HG03139 (cell line): ENCODE measurements around the gene NDUFS4.
"Not testable (repeated sequence)": the region's sequence is repeated elsewhere in the genome, so short reads cannot be mapped to it uniquely, and the experiment has no call there.

Experiments used
- ATAC-seq: cut with Tn5 transposase; IDR thresholded peaks from one replicate; pipeline ENCODE4 v1.9.1; 2021; ENCODE audit not compliant: unreplicated experiment

Gene NDUFS4

DNA sequence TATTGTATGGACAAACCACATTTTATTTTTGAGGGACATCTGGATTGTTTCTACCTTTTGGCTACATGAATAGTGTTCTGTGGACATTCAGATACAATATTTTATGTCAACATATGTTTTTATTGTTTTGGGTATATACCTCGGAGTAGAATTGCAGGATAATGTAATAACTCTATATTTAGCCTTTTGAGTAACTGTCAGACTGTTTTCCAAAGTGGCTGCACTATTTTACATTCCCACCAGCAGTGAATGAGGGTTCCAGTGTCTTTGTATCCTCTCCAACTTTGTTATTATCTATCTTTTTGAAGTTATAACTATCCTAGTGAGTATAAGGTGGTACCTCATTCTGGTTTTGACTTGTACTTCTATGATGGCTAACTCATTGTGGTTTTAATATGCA is 11.0 kb downstream of the NDUFS4 start:
- ATAC-seq, result no peak

DNA sequence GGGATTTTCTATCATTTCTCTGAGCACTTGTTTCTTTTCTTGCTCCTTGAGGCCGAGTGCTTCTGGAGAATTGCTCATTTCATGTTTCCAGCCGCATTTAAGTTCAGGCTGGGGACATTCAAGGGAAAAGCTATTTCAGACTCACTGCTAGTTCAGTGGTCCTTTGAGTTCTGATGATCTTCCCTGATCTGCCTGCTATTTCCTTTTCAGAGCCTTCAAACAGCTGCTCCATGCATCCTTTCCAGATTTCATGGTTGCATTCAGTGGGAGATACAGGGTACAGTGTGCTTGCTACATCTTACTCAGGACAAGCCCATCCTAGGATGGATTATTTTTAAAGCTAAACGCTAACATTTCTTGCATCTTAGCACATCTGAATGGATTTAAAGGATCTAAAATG is 14.7 kb downstream of the NDUFS4 start:
- no peak for ATAC-seq

DNA sequence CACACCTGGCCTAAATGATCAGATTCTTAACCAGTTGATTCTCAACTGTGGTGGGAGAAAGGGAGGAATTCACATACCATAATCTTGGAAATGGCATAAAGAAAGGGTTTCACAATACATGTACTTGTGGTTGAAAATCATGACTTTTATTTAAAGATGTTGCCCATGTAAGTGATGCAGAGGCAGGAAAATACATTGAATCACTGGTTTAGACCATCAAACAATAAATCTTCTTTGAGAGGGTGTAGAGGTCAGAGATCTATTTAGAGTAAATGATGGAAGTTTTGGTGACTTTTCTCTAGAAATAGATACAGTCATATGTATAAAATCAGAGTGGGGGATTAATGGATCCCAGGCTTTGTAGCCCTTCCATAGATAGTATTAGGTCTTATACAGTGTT is 15.4 kb downstream of the NDUFS4 start:
- no peak for ATAC-seq

DNA sequence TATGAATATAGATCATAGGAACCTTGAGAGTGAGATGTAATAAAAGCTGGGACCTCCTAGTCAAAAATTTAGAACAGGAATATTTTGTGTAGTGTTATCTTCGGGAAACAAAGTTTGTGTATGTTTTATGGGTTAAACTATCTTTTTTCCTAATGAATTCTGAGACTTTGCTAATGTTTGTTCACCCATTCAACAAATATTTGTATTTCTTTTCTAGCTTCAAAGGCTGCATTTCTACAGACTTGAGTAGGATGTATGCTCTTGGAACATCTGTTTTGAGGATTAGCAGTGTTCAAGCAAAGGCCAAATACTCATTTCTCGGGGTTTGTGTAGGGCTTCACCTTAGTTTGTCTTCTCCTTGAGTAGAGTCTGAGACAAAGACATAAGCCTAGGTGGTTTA is 16.2 kb downstream of the NDUFS4 start:
- ATAC-seq, result no peak

DNA sequence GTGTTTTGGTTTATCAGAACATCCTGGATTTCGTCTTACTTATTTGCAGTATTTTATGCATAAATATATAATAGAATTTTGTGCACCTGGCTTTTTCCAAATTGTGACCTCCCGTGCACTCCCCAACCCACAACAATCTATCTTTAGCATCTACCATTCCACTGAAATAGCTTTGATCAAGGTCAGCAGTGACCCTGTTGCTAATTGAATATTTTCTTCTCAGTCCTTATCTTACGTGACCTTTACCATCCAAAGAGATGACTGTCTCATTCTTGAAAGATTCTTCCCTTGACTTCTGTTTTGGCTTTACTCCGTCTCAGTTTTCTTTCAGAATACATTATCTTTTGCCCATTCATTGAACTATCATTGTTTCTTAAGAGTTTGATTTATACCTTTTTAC is 18.4 kb downstream of the NDUFS4 start:
- no peak for ATAC-seq

DNA sequence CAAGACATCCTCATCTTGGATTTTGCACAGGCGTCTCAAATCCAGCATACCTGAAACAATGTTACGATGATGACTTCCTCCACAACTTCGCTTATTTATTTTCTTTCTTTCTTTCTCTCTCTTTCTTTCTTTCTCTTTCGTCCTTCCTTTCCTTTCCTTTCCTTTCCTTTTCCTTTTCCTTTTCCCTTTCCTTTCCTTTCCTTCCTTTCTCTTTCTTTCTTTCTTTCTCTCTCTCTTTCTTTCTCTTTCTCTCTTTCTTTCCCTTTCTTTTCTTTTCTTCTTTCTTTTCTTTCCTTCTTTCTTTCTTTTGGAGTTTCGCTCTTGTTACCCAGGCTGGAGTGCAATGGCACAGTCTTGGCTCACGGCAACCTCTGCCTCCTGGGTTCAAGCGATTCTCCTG is 20.1 kb downstream of the NDUFS4 start:
- no peak for ATAC-seq

DNA sequence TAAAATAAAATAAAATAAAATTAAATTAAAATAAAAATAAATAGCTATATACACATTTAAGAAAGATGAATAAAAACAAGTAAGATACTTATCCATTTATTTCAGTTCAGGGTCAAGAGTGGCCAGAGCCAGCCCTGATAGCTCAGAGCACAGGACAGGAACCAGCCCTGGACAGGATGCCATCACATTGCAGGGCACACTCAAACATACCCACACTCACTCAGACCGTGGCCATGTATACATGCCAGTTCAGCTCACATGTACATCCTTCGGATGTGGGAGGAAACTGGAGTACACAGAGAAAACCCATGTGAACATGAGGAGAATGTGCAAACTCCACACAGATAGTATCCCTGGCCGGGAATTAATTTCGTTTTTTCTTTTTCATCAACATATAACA is 21.8 kb downstream of the NDUFS4 start:
- no peak for ATAC-seq

DNA sequence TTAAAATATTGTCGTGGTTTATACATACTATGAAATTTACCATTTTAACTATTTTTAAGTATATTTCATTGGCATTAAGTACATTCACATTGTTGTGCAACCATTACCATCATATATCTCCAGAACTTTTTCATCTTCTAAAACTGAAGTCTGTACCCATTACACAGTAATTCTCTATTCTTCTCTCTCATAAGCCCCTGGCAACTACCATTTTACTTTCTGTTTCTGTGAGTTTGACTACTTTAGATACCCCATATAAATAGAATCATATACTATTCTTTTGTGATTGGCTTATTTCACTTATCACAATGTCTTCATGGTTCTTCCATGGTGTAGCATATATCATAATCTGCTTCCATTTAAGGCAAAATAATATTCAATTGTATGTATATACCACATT is 30.3 kb downstream of the NDUFS4 start:
- ATAC-seq, result no peak

DNA sequence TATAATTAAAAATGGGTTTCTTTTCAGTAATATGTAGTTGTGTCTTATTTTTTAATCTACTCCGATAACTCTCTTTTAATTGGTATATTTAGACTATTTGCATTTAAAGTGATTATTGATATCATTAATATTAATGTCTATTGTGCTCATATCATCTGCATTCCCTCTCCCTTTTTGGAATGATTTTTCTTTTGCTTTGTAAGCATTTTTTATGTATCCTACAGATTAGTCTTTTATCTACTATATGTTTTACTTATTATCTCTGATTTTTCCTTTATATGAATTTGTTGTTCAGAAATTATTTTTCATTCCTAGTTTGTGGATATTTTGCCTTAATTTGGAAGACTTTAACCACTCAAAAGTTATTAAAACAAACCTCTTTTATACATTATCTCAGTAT is 34.0 kb downstream of the NDUFS4 start:
- no peak for ATAC-seq

DNA sequence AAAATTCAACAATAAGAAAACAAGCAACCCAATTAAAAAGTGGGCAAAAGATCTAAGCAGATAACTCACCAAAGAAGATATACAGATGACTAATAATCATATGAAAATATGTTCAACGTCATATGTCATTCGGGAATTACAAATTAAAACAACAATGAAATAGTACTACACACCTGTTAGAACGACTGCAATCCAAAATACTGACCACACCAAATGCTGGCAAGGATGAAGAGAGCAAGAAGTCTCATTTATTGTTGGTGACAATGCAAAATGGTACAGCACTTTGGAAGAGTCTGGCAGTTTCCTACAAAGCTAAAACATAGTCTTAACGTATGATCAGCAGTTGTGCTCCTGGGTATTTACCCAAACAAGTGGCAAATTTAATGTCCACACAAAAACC is 37.5 kb downstream of the NDUFS4 start:
- ATAC-seq, result no peak

DNA sequence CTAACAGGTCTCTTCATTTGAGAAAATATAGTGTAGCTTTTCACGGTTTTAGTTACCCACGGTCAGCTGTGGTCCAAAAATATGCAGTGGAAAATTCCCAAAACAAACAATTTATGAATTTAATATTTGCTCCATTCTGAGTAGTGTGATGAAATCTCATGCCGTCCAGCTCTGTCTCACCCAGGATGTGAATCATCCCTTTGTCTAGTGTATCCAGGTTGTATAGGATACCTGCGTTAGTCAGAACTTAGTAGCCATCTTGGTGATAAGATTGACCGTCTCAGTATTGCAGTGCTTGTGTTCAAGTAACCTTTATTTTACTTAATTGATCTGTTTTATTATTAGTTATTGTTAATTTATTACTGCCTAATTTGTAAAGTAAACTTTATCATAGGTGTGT is 41.1 kb downstream of the NDUFS4 start:
- no peak for ATAC-seq

DNA sequence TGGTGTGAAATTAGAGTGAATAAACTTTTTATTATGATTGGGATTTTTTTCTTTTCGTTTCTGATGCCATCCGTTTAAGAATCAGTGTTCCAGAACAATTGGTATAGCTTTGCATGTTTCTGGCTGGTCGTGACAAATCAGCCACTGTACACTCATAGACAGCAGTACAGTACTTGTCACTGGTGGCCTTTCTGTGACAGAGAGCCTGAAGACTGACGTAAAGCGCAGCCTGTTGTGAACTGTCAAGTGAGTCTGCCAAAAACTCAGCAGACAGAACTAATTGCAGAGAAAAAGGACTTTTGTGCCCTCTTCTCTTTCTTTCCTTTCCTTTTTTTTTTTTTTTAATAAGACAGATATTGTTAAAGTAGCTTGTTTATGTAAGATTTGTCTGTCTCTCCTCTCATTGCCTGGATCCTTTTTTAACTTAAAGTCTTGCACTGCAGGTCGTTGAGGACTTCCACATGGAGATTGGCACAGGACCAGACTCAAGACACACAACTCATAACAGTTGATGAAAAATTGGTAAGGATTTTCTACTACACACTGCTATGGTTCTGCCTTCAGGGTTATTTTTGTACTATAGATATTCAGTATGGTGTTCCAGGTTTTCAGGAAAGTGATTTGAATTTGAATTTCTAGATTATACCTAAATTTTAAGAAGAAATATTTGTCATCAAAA is 42.7 kb downstream of the NDUFS4 start:
- no peak for ATAC-seq

DNA sequence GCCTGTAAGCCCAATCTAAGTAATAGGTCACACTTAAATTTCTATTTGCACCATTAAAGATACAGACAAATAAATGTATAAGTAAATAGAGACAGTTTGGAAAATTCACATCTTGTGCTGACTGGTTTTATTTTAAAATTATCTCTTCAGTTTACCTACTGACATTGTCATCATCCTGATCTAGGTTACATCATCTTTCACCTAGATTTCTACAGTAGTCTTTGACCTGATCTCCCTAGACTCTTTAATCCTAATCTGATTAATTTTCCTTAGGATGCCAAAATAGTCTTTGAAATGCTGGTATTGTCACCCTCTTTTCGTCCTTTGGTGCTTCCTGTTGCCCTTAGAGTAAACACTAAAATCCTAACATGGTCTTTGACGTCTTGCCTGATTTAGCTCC is 43.9 kb downstream of the NDUFS4 start:
- ATAC-seq, result no peak

DNA sequence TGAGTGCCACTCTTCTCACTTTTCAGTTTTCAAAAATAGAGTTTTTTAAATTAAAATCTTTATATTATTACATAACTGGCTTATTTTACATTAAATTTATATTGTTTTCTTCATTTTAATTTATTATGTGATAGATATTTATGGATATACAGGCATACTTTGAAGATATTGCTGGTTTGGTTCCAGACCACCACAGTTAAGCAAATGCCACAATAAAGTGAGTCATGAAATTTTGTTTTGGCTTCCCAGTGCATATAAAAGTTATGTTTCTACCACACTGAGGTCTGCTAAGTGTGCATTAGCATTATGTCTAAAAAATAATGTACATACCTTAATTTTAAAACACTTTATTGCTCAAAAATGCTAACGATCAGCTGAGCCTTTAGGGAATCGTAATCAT is 47.4 kb downstream of the NDUFS4 start:
- no peak for ATAC-seq

DNA sequence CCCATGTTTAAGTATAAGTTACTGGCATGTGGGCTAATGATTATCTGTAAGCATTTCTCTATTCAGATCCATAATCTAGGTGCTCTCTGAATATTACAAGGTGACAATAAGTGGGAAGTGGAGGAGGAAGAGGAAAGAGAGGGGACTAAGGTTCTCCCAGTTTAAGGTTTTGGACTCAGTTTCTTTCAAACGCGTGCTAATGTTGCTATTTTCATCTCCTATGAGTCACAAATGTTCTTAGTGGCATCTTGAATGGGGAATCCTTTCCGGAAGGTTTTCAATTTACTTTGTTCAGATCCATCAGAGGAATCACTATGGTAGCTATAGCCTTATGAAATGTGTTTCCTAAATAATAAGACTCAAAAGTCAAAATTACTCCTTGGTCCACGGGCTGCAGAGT is 48.5 kb downstream of the NDUFS4 start:
- not testable (repeated sequence) for ATAC-seq

DNA sequence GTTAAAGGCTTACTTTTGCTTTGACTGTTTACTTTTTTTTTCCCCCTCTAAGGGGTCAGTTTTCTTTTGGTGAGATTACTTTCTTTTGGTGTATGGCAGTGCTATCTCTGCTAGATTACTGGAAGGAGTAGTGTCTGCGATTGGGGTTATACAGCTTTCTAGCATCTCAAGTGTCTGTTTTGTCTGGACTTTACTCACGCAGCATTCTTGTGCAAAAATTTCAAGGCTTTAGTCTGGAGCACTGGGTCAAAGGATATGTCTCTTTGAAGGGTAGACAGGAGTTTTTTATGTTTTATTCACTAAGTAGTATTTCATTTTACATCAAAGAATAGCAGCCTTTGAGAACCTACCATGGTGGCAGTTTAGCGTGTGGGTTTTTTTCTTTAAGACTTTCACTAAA is 52.6 kb downstream of the NDUFS4 start:
- no peak for ATAC-seq

DNA sequence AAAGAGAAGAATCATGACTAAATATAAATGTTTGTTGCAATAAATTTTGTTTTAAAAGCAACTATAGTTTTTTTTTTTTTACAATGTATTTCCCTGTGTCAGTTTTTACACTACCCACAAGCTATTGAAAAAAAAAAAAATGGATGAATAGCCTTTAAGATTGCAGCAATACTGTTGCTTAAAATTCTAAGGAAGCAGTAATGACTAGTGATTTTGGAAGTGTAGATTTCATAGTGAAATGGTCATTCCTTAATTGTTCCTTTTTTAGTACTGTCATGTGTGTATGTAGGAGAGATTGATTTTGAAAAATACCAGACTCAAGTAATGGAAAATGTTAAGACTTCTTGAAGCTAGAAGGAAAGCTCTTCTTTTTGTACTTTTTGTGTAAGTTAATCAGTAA is 53.1 kb downstream of the NDUFS4 start:
- ATAC-seq, result no peak

DNA sequence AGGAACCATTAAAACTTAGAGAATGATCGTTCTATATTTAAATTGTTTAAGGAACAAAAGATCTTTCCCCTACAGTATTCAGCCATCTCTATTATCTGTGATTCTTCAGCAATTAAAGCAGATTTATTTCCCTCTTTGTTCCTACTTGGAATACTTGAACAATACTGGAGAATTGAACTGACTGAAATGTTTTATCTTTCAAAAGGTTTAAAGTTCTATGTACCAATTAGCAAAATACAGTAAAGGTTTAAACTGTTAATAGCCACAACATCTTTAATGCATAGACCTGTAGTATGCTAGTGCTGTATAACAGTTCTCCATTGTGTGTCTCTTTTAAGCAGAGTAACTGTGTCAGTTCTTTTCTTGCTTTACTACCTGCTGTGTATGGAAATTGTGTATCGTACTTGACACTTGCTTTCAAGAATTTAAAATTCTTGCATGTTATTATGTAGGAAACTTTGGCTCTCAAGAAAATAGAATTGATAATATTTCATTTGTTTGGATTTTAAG is 54.0 kb downstream of the NDUFS4 start:
- ATAC-seq, result no peak

DNA sequence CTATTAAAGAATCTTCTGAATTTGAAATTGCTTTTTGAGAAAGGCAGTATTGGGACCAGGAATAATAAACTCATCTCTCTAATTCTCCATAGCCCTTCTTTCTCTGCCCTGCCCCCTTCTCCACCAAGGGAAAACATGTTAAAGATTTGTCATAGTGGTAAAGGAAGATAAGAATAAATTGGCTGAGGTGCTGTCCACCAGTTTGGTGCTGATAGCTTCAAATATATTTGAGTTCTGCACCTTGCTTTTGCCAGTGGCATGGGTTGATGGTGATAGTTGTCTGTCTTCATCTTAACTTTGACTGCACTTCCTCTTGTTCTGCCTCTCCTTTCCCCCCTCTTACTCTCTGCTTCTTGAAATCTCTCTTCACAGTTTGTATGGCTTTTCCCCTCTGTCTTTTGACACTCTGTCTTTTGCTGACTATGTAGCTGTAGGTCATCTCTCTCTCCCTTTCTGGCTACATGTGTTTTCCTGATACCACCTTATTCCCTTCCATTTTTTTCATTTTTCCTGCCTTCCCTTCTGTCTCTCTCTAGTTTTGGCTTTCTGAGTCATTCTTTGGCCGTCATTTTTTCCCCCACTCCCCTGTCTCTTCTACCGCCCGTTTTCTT is 56.6 kb downstream of the NDUFS4 start:
- ATAC-seq, result no peak

DNA sequence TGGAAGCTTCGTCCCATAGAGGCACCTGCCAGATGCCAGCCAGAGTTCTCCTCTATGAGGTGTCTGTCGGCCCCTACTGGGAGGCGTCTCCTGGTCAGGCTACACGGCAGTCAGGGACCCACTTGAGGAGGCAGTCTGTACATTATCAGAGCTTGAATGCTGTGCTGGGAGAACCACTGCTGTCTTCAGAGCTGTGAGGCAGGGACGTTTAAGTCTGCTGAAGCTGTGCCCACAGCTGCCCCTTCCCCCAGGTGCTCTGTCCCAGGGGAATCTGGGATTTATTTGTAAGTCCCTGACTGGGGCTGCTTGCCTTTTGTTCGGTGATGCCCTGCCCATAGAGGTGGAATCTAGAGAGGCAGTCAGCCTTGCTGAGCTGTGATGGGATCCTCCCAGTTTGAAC is 70.8 kb downstream of the NDUFS4 start:
- no peak for ATAC-seq

DNA sequence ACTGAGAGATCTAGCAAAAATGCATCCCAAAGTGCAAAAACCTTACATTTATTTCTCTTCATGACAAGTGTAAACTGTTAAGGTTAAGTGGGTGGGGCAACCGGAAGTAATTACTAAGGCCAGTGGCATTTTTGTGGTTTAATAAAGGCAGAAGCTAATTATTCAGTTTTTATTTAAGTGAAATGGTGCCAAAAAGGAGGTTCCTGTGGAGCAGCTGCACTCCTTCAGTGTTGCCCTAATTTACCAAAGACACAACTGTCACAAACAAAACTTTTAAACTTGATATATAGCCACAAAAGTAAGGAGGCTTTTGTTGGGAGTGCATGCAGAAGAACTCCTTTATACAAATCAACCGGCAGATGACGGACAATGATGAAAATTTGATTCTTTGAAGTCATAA is 81.6 kb downstream of the NDUFS4 start:
- no peak for ATAC-seq

DNA sequence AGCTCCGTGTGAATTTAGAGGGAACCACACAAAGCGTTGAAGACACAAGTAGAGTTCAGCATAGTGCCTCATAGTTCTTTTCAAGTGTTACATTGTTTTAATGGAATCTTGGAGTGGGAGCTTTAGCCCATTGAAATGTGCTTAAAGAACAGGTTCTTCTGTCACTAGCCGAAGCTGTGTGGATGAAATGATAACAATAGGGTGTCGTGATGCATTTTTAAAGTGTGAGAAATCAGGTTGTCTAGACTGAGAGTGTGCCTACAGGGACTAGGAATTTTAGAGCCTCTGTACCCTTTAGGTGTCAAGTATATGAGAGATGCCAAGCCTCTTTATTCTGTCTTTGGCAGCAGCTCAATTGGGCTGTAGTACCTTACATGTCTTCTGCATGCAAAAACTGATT is 83.0 kb downstream of the NDUFS4 start:
- no peak for ATAC-seq

DNA sequence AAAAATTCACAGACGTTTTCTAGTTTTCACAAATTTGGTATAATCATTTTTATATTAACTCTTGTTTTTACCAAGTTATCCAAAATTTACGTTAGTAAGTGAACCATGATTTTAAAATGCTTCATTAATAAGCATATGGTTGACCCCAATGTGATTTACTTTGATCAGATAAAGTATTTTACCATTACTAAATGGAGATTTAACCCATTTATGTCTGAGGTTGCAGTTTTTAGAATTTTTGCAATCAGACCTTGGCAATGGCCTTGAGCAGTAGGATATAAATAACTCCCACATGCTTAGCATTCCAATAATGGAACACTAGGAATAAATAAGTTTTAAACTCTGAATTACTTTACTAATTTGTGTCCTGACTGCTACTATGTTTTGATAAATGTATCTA is 84.6 kb downstream of the NDUFS4 start:
- no peak for ATAC-seq
